HG02610 (cell line): Measurements from ENCODE around the gene CDC42BPG.
"Not testable (repeated sequence)": the region's sequence is repeated elsewhere in the genome, so short reads cannot be mapped to it uniquely, and the experiment has no call there.

Source experiments
- ATAC-seq: cut with Tn5 transposase; IDR thresholded peaks from one replicate; pipeline ENCODE4 v1.9.1; 2021; ENCODE audit warnings: mild to moderate bottlenecking, moderate library complexity; ENCODE audit not compliant: unreplicated experiment

Gene CDC42BPG

GRCh38 chr11:64852804-64853509, 8.5 kb upstream of the CDC42BPG start:
- no peak for ATAC-seq

- ATAC-seq, result no peak
These were observed 7.4 kb upstream of the CDC42BPG start for GRCh38 chr11:64851831-64852351.

- peak; percentile 73 for ATAC-seq
These were observed 6.6 kb upstream of the CDC42BPG start for GRCh38 chr11:64850979-64851567.

GRCh38 chr11:64849598-64850356, 5.3 kb upstream of the CDC42BPG start:
- ATAC-seq, result no peak

- ATAC-seq, result no peak
These were observed 4.6 kb upstream of the CDC42BPG start for GRCh38 chr11:64848826-64849597.

- no peak for ATAC-seq
These were observed 3.9 kb upstream of the CDC42BPG start for GRCh38 chr11:64848214-64848825.

- ATAC-seq, result no peak
These were observed 2.7 kb upstream of the CDC42BPG start for GRCh38 chr11:64846998-64847666.

- not testable (repeated sequence) for ATAC-seq
These were observed 1.3 kb upstream of the CDC42BPG start for GRCh38 chr11:64845776-64846129.

- ATAC-seq, result no peak
These were observed 799 bp upstream of the CDC42BPG start for GRCh38 chr11:64845129-64845775.

- no peak for ATAC-seq
These were observed 645 bp downstream of the CDC42BPG start for GRCh38 chr11:64843686-64844329.

- ATAC-seq, result no peak
These were observed 1.4 kb downstream of the CDC42BPG start for GRCh38 chr11:64842851-64843685.

- no peak for ATAC-seq
These were observed 2.1 kb downstream of the CDC42BPG start for GRCh38 chr11:64842366-64842759.

GRCh38 chr11:64841592-64842365, 2.7 kb downstream of the CDC42BPG start:
- ATAC-seq, result no peak

- ATAC-seq, result no peak
These were observed 4.3 kb downstream of the CDC42BPG start for GRCh38 chr11:64839887-64840782.

GRCh38 chr11:64839335-64839734, 5.1 kb downstream of the CDC42BPG start:
- no peak for ATAC-seq

- no peak for ATAC-seq
These were observed 5.7 kb downstream of the CDC42BPG start for GRCh38 chr11:64838600-64839334.
